ENCODE data around the gene PRKAG2.

GRCh38 chr7:151833213-151833651, 43.7 kb downstream of the PRKAG2 start:
- TF ChIP-seq CTCF (IDR thresholded peaks at IDR 0.05) (no peak), POLR2A (IDR thresholded peaks at IDR 0.05) (no peak)
